Naive thymus-derived CD8-positive, alpha-beta T cell (primary cell): Measurements from ENCODE around the gene IFT22. TPM values are rescaled to one million over a fixed set of nuclear protein-coding genes. Genes with fewer than 3 reads are reported as not detected.

Experiments
- polyA plus RNA-seq, 3 donors: library from polyadenylated mRNA; unstranded; fragments of 300-500 nt; fragmentation: Illumina TruSeq; gene quantifications; one replicate each; pipeline ENCODE4 v1.2.3, GENCODE V29; 2021
- total RNA-seq, 8 experiments: library from RNA in 2 of 8; stranded (reverse) in 2 of 8; gene quantifications; one replicate each; pipeline ENCODE4 v1.2.3 and lab custom pipeline; 2021 to 2026

The IFT22 gene
- total and polyA plus RNA-seq, 5 experiments from 2014 or later: 4.0 to 8.2 (median 6.5) TPM

Other genes with a start within 250 kb of the IFT22 start
- gene TRIM56, start 236.3 kb downstream of the IFT22 start, total RNA-seq: 10 to 100 TPM; 67.4 to 67.7 TPM
- 10 to 100 TPM in 2 of 3 donors, 1 to 10 TPM in 1; 3.8 to 17.9 (median 11.4) TPM for gene TRIM56, start 236.3 kb downstream of the IFT22 start, polyA plus RNA-seq
- gene SERPINE1, start 194.7 kb downstream of the IFT22 start, total RNA-seq: under 1 TPM in 1 of 2 experiments, not detected in 1; 0.11 TPM
- gene SERPINE1, start 194.7 kb downstream of the IFT22 start, polyA plus RNA-seq: not detected
- gene AP1S1, start 167.3 kb downstream of the IFT22 start, total RNA-seq: 1 to 10 TPM; 8.0 to 9.9 TPM
- gene AP1S1, start 167.3 kb downstream of the IFT22 start, polyA plus RNA-seq: 1 to 10 TPM; 3.3 to 4.6 (median 3.8) TPM
- not detected for gene VGF, start 156.2 kb downstream of the IFT22 start, total RNA-seq
- gene VGF, start 156.2 kb downstream of the IFT22 start, polyA plus RNA-seq: not detected
- not detected for gene NAT16, start 141.5 kb downstream of the IFT22 start, total RNA-seq
- gene NAT16, start 141.5 kb downstream of the IFT22 start, polyA plus RNA-seq: not detected
- not detected for gene MOGAT3, start 120.8 kb downstream of the IFT22 start, total RNA-seq
- not detected for gene MOGAT3, start 120.8 kb downstream of the IFT22 start, polyA plus RNA-seq
- gene PLOD3, start 104.2 kb downstream of the IFT22 start, total RNA-seq: 10 to 100 TPM; 34.0 to 34.1 TPM
- 10 to 100 TPM in 2 of 3 donors, 1 to 10 TPM in 1; 8.4 to 12.4 (median 11.1) TPM for gene PLOD3, start 104.2 kb downstream of the IFT22 start, polyA plus RNA-seq
- gene ZNHIT1, start 103.6 kb downstream of the IFT22 start, total RNA-seq: 10 to 100 TPM; 31.2 to 33.9 TPM
- gene ZNHIT1, start 103.6 kb downstream of the IFT22 start, polyA plus RNA-seq: 10 to 100 TPM; 50.9 to 66.4 (median 57.4) TPM
- gene CLDN15, start 84.0 kb downstream of the IFT22 start, total RNA-seq: 10 to 100 TPM; 52.3 to 52.7 TPM
- gene CLDN15, start 84.0 kb downstream of the IFT22 start, polyA plus RNA-seq: 1 to 10 TPM in 1 of 3 donors, under 1 TPM in 2; 0.21 to 3.2 (median 0.26) TPM
- 100 to 1,000 TPM; 118 to 124 TPM for gene FIS1, start 76.7 kb downstream of the IFT22 start, total RNA-seq
- gene FIS1, start 76.7 kb downstream of the IFT22 start, polyA plus RNA-seq: 100 to 1,000 TPM; 225 to 235 (median 228) TPM
- not detected for gene COL26A1, start 41.1 kb upstream of the IFT22 start, total RNA-seq
- gene COL26A1, start 41.1 kb upstream of the IFT22 start, polyA plus RNA-seq: not detected